ENCODE results near the gene GCC1. TPM values are rescaled to one million over a fixed set of nuclear protein-coding genes. Genes with fewer than 3 reads are reported as not detected.

GCC1 gene
- polyA plus RNA-seq, 4 donors = 7.0 to 14.3 (median 9.7) TPM

DNA sequence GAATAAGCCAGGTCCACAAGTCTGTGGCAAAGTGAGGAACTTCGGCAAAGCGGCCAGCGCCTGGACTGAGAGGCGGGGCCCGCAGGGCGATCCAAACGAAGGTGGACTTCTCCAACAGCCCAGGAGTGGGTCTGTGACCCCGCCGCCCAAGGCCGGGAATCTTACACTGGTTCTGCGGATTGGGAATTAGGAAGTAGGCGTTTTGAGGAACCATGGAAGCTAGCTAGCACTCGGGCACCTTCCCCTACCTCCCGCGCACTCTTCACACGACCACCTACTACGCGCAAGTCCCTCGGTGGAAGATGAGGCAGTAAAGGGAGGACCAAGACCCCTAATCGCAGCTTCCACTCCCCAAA is 2.2 kb upstream of the GCC1 start:
- FAIRE-seq = no peak
- H3K9me3 ChIP-seq (ENCODE audit: control insufficient read depth in 2 of 2, insufficient read depth in 1 of 2, low read depth in 1 of 2, low read length in 1 of 2) = no peaks in the 10 kb centered on the region
- WGBS, 3 donors = 59 to 63% (median 63%) methylated on average over 20 of the region's 20 CpGs
- peaks cover 0 to 29% (median 23%) of the 10 kb centered on the region in 3 donors for H3K4me1 ChIP-seq (ENCODE audit: control insufficient read depth in 3 of 3, insufficient read depth in 2 of 3, low read depth in 1 of 3, low read length in 2 of 3)
- peak overlapping the region in 2 of 3 donors; percentile 77 to 82 for H3K27ac ChIP-seq (ENCODE audit: low read depth in 1 of 3, low read length in 2 of 3)
- peak overlapping the region; percentile 84 to 96 (median 94) for H3K4me3 ChIP-seq (ENCODE audit: low read depth in 1 of 3, low read length in 3 of 3)
- no peaks in the 10 kb centered on the region for H3K27me3 ChIP-seq (ENCODE audit: control insufficient read depth in 3 of 3, insufficient read depth in 3 of 3, low read length in 3 of 3)
- H3K36me3 ChIP-seq (ENCODE audit: control insufficient read depth in 3 of 3, insufficient read depth in 2 of 3, low read depth in 1 of 3, low read length in 3 of 3) = peaks cover 0 to 42% (median 8%) of the 10 kb centered on the region in 3 donors
- DNase-seq = no peak

DNA sequence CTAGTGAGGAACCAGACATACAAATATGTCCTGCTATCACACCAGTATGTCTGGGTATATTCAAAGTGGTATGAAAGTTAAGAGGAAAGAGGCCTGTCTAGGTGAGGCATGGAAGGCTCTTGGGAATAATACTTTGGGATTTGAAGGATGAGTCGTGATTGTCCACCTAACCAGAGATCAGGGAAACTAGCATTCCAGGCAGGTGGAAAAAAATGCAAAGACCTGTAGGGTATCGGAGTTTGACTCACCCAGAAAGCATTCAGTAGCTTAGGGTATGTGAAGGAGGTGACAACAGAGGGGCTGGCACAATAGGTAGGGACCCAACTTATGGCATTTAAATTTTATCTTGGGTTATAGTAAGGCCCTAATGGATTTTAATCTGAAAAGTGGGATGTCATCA is 950 bp upstream of the GCC1 start:
- DNase-seq = no peak
- H3K4me3 ChIP-seq (ENCODE audit: low read depth in 1 of 3, low read length in 3 of 3) = no peak overlapping the region
- no peak overlapping the region for H3K27ac ChIP-seq (ENCODE audit: low read depth in 1 of 3, low read length in 2 of 3)
- H3K27me3 ChIP-seq (ENCODE audit: control insufficient read depth in 3 of 3, insufficient read depth in 3 of 3, low read length in 3 of 3) = no peaks in the 10 kb centered on the region
- H3K9me3 ChIP-seq (ENCODE audit: control insufficient read depth in 2 of 2, insufficient read depth in 1 of 2, low read depth in 1 of 2, low read length in 1 of 2) = no peaks in the 10 kb centered on the region
- H3K36me3 ChIP-seq (ENCODE audit: control insufficient read depth in 3 of 3, insufficient read depth in 2 of 3, low read depth in 1 of 3, low read length in 3 of 3) = peaks cover 0 to 41% (median 6%) of the 10 kb centered on the region in 3 donors
- no peak for FAIRE-seq
- H3K4me1 ChIP-seq (ENCODE audit: control insufficient read depth in 3 of 3, insufficient read depth in 2 of 3, low read depth in 1 of 3, low read length in 2 of 3) = peaks cover 0 to 29% (median 25%) of the 10 kb centered on the region in 3 donors
- 84 to 91% (median 85%) methylated on average over 2 of the region's 2 CpGs for WGBS, 3 donors

DNA sequence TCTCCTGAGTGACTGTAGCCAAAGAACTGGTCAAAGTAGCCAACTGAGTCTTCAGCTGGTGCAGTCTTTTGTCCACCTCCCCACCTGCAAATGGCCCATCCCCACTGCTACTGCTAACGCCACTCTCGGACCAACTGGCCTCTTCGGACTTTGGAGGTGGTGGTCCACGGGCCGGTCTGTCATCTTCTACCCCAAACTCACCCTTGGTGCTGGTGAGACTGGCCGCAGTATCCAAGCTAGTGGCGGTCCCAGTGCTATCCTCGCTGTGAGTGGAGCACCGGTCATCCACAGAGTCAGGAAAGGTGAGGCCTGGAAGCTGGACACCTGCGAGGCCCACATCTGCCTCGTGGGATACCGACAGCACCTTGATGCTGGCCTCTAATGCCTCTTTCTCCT is 750 bp downstream of the GCC1 start:
- no peaks in the 10 kb centered on the region for H3K27me3 ChIP-seq (ENCODE audit: control insufficient read depth in 3 of 3, insufficient read depth in 3 of 3, low read length in 3 of 3)
- H3K36me3 ChIP-seq (ENCODE audit: control insufficient read depth in 3 of 3, insufficient read depth in 2 of 3, low read depth in 1 of 3, low read length in 3 of 3) = peaks cover 0 to 27% (median 0%) of the 10 kb centered on the region in 3 donors
- peak overlapping the region; percentile 64 to 82 (median 75) for H3K4me3 ChIP-seq (ENCODE audit: low read depth in 1 of 3, low read length in 3 of 3)
- WGBS, 3 donors = 16 to 31% (median 22%) methylated on average over 12 of the region's 12 CpGs
- peaks cover 0 to 28% (median 25%) of the 10 kb centered on the region in 3 donors for H3K4me1 ChIP-seq (ENCODE audit: control insufficient read depth in 3 of 3, insufficient read depth in 2 of 3, low read depth in 1 of 3, low read length in 2 of 3)
- peak overlapping the region; percentile 83 to 91 (median 84) for H3K27ac ChIP-seq (ENCODE audit: low read depth in 1 of 3, low read length in 2 of 3)
- H3K9me3 ChIP-seq (ENCODE audit: control insufficient read depth in 2 of 2, insufficient read depth in 1 of 2, low read depth in 1 of 2, low read length in 1 of 2) = no peaks in the 10 kb centered on the region
- FAIRE-seq = no peak
- no peak for DNase-seq

DNA sequence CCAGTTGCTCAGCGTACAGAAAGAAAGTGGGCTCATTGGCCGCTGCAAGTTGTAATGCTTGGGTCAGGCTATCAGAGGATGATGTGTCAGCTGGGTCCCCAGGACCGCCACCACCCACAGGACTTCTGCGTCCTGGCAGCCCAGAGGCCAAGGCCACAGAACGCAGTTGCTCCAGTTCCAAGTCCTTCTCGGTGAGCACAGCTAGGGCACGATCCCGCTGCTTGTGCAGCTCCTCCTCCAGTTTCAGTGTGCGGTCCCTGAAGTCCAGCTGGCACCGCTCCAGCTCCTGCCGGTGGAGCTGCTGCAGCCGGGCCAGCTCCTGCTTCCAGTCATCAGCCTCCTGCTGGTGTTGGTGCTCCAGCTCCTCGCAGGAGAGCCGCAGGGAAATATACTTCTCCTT is 3.0 kb downstream of the GCC1 start:
- FAIRE-seq (no peak), DNase-seq (no peak)
- 77 to 91% (median 83%) methylated on average over 14 of the region's 14 CpGs for WGBS, 3 donors
- peaks cover 0 to 20% (median 16%) of the 10 kb centered on the region in 3 donors for H3K4me1 ChIP-seq (ENCODE audit: control insufficient read depth in 3 of 3, insufficient read depth in 2 of 3, low read depth in 1 of 3, low read length in 2 of 3)
- no peak overlapping the region for H3K4me3 ChIP-seq (ENCODE audit: low read depth in 1 of 3, low read length in 3 of 3)
- H3K9me3 ChIP-seq (ENCODE audit: control insufficient read depth in 2 of 2, insufficient read depth in 1 of 2, low read depth in 1 of 2, low read length in 1 of 2) = no peaks in the 10 kb centered on the region
- no peak overlapping the region for H3K27ac ChIP-seq (ENCODE audit: low read depth in 1 of 3, low read length in 2 of 3)
- H3K36me3 ChIP-seq (ENCODE audit: control insufficient read depth in 3 of 3, insufficient read depth in 2 of 3, low read depth in 1 of 3, low read length in 3 of 3) = peaks cover 0 to 29% (median 0%) of the 10 kb centered on the region in 3 donors
- no peaks in the 10 kb centered on the region for H3K27me3 ChIP-seq (ENCODE audit: control insufficient read depth in 3 of 3, insufficient read depth in 3 of 3, low read length in 3 of 3)

DNA sequence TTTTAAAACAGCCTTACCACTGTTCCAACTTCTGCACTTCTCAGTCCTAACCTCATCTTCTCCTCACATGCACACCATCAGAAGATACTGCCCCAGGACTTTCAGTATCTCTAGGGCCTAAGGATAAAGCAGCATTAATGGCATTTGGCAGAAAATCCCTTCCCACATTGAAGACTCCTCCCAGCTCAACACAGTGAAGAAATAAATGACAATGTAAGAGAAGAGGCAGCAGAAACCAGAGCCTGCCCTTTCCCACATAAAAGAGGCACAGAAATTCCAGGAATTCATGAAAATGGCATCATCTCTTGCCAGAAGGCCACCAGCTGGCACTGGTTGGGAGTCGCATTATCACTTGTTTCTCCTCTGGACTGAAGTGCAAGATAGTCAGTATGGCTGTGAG is 3.7 kb downstream of the GCC1 start:
- no peak overlapping the region for H3K4me3 ChIP-seq (ENCODE audit: low read depth in 1 of 3, low read length in 3 of 3)
- DNase-seq (no peak), FAIRE-seq (no peak)
- H3K4me1 ChIP-seq (ENCODE audit: control insufficient read depth in 3 of 3, insufficient read depth in 2 of 3, low read depth in 1 of 3, low read length in 2 of 3) = peaks cover 0 to 20% (median 16%) of the 10 kb centered on the region in 3 donors
- no peaks in the 10 kb centered on the region for H3K27me3 ChIP-seq (ENCODE audit: control insufficient read depth in 3 of 3, insufficient read depth in 3 of 3, low read length in 3 of 3)
- no peak overlapping the region for H3K27ac ChIP-seq (ENCODE audit: low read depth in 1 of 3, low read length in 2 of 3)
- H3K36me3 ChIP-seq (ENCODE audit: control insufficient read depth in 3 of 3, insufficient read depth in 2 of 3, low read depth in 1 of 3, low read length in 3 of 3) = peaks cover 0 to 29% (median 0%) of the 10 kb centered on the region in 3 donors
- 97 to 100% (median 100%) methylated on average over 1 of the region's 1 CpG for WGBS, 3 donors
- no peaks in the 10 kb centered on the region for H3K9me3 ChIP-seq (ENCODE audit: control insufficient read depth in 2 of 2, insufficient read depth in 1 of 2, low read depth in 1 of 2, low read length in 1 of 2)

DNA sequence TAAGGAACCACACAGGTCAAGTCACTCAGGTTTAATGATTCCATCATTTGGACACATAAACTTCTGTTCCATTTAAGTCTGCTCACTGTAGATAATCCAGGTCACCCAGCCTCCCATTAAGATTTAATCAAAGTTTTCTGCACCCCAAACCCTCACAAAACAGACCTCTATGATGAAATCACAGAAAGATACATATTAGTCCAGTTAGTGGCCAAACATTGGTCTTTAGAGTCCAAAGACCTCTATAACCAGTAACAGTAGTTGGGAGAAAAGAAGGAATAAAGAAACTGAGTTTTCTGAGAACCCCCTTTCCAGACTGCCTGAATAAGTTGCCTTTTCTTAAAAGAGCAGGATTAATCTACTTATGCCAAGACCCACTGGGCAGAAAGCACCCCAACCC is 4.8 kb downstream of the GCC1 start:
- no peak overlapping the region for H3K27ac ChIP-seq (ENCODE audit: low read depth in 1 of 3, low read length in 2 of 3)
- H3K27me3 ChIP-seq (ENCODE audit: control insufficient read depth in 3 of 3, insufficient read depth in 3 of 3, low read length in 3 of 3) = no peaks in the 10 kb centered on the region
- H3K4me1 ChIP-seq (ENCODE audit: control insufficient read depth in 3 of 3, insufficient read depth in 2 of 3, low read depth in 1 of 3, low read length in 2 of 3) = peaks cover 0 to 17% (median 12%) of the 10 kb centered on the region in 3 donors
- no peaks in the 10 kb centered on the region for H3K9me3 ChIP-seq (ENCODE audit: control insufficient read depth in 2 of 2, insufficient read depth in 1 of 2, low read depth in 1 of 2, low read length in 1 of 2)
- no peak overlapping the region for H3K4me3 ChIP-seq (ENCODE audit: low read depth in 1 of 3, low read length in 3 of 3)
- H3K36me3 ChIP-seq (ENCODE audit: control insufficient read depth in 3 of 3, insufficient read depth in 2 of 3, low read depth in 1 of 3, low read length in 3 of 3) = peaks cover 0 to 29% (median 0%) of the 10 kb centered on the region in 3 donors
- DNase-seq (no peak), FAIRE-seq (no peak)

DNA sequence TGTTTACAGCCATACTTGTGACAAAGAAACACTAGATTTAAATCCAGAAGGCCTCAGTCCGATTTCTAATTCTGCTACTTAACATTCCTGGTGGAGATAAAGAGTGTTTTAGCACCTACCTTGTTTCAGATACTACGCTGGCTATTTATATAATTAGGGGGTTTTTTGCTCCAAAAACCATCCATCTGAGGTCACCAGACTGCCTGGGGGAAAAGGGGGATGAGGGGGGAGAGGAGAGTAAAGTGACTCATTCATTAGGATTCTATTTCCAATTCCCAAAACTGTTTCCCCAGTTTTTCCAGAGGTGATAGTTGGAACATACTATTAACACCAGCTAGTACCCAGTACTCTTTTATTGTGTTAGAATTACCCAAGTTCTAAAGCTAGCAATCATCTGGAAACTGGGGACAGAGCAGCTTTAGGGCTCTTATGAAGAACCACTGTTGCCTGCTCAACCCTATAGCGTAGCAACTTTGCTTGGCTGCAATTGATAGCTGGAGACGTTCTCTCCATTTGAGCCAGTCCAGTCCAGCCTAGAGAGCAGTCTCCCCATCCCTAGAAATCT is 6.6 kb downstream of the GCC1 start:
- no peaks in the 10 kb centered on the region for H3K27me3 ChIP-seq (ENCODE audit: control insufficient read depth in 3 of 3, insufficient read depth in 3 of 3, low read length in 3 of 3)
- 84 to 87% (median 85%) methylated on average over 4 of the region's 4 CpGs for WGBS, 3 donors
- H3K36me3 ChIP-seq (ENCODE audit: control insufficient read depth in 3 of 3, insufficient read depth in 2 of 3, low read depth in 1 of 3, low read length in 3 of 3) = peaks cover 0 to 26% (median 0%) of the 10 kb centered on the region in 3 donors
- no peaks in the 10 kb centered on the region for H3K9me3 ChIP-seq (ENCODE audit: control insufficient read depth in 2 of 2, insufficient read depth in 1 of 2, low read depth in 1 of 2, low read length in 1 of 2)
- H3K4me3 ChIP-seq (ENCODE audit: low read depth in 1 of 3, low read length in 3 of 3) = no peak overlapping the region
- peaks cover 0 to 7% (median 2%) of the 10 kb centered on the region in 3 donors for H3K4me1 ChIP-seq (ENCODE audit: control insufficient read depth in 3 of 3, insufficient read depth in 2 of 3, low read depth in 1 of 3, low read length in 2 of 3)
- no peak overlapping the region for H3K27ac ChIP-seq (ENCODE audit: low read depth in 1 of 3, low read length in 2 of 3)
- DNase-seq (no peak), FAIRE-seq (no peak)

DNA sequence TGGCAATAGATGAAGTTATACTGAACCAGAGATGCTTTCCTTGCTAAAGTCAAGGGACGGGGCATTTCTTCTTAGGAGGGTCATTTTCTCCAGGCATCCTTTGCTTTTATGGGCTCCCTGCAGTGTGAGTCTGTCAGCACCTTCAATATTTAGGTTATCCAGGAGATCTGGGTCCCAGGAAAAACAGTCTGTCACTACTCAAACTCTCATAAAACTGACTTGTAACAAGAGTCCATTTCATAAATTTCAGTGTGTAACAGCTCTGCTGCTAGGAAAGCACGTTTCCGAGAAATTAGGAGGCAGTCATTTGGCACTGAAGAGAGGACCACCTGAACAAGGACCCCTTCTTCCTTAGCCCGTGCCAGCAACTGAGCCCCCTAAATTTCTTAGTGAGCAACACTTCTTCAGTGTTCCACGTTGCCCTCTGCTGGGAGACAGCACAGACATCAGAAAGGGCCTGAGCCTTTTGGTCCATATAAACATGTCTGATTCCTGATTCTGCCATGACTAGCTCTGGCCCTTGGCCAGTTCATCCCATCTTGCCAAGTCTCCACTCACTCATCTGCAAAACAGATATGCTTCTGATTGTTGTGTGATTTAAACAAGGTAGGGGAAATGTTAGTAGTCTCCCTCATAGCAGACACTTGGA is 7.2 kb downstream of the GCC1 start:
- Histone ChIP-seq H3K36me3 (ENCODE audit: control insufficient read depth in 3 of 3, insufficient read depth in 2 of 3, low read depth in 1 of 3, low read length in 3 of 3) (peaks cover 0 to 24% (median 0%) of the 10 kb centered on the region in 3 donors), H3K9me3 (ENCODE audit: control insufficient read depth in 2 of 2, insufficient read depth in 1 of 2, low read depth in 1 of 2, low read length in 1 of 2) (no peaks in the 10 kb centered on the region), H3K4me3 (ENCODE audit: low read depth in 1 of 3, low read length in 3 of 3) (no peak overlapping the region), H3K27ac (ENCODE audit: low read depth in 1 of 3, low read length in 2 of 3) (no peak overlapping the region), H3K27me3 (ENCODE audit: control insufficient read depth in 3 of 3, insufficient read depth in 3 of 3, low read length in 3 of 3) (no peaks in the 10 kb centered on the region), H3K4me1 (ENCODE audit: control insufficient read depth in 3 of 3, insufficient read depth in 2 of 3, low read depth in 1 of 3, low read length in 2 of 3) (peaks cover 0 to 3% (median 0%) of the 10 kb centered on the region in 3 donors)
- WGBS, 3 donors = 74 to 86% (median 78%) methylated on average over 5 of the region's 5 CpGs
- DNase-seq = no peak
- FAIRE-seq = no peak

Measured in small intestine (tissue), 7 donors.